NCI-H187 treated with DMSO at 0.1 percent for 48 hours (cell line): ENCODE measurements around the gene BPIFA1.

Experiments
- DNase-seq: peaks from one replicate; lab custom pipeline; 2025; lab: John Stamatoyannopoulos, UW

BPIFA1 gene

GRCh38 chr20:33239979-33240736 lies 4.4 kb downstream of the BPIFA1 start:
- no peak for DNase-seq

GRCh38 chr20:33240923-33241322 lies 5.1 kb downstream of the BPIFA1 start:
- DNase-seq = no peak

DNA sequence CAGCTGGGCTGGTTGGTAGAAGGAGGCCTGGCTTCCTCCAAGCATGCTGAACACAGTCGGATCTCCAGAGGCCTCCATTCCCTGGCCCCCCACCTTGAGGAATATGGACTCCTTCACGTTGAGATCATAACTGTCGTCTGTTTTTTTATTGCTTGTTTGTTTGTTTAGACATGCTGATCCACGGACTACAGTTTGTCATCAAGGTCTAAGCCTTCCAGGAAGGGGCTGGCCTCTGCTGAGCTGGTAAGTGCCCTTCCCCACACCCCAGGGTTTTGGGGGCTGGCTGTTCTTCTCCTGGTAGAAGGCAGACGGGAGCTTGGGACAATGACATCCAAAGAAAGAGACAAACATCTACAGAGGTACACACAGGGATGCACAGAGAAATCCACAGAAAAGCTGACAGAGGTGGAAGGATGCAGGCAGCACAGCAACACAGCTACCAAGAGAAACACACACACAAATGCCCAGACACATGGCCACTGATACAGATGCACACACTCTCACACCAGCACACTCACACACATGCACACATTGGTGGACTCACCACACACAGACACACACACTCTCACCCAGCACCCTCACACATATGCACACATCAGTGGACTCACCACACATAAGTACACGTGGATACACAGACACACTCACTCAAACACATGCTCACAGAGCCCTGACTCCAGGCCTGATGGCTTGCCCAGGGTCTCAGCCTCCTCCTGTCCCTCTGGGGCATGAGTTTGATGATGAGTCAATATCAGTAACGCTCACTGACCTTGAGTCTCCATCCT lies 6.7 kb downstream of the BPIFA1 start:
- no peak for DNase-seq

GRCh38 chr20:33246077-33246476 lies 10.3 kb downstream of the BPIFA1 start:
- no peak for DNase-seq

DNA sequence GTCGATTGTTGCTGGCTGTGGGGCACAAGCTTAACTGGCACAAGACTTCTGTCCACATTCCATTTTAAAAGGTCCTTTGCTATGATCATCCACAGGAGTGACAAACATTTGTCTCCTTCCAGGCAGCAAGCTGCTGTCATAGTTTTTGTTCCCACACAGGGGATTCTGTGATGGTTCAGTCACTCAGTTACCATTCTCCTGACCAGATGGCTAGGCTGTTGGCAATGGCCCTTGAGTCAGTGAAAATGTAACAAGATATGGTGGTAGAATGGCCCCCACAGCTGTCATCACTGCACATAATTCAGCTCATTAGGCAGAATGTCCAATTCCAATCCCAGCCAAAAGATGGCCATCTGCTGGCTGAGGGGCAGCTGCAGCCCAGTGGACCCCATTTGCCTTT lies 13.7 kb downstream of the BPIFA1 start:
- DNase-seq = no peak

GRCh38 chr20:33250666-33251065 lies 14.9 kb downstream of the BPIFA1 start:
- DNase-seq = no peak

DNA sequence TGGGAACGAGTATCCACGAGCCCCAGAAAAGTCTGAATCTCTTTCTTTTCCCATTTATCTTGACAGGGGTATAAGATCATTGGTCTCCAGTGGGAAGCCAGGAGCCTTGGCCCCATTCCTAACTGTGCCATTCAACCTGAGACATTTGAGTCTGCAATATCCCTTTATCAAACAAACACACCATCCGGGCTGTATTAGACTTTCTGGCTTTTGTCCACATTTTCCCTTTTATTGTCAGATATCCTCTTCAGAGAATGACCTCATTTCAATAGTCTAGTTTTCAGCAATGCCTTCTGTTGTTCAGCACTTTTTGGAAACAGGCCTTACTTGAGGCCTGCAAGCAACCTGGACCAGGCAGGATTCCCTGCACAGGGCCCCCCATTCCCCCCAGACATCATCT lies 15.7 kb downstream of the BPIFA1 start:
- DNase-seq = no peak

DNA sequence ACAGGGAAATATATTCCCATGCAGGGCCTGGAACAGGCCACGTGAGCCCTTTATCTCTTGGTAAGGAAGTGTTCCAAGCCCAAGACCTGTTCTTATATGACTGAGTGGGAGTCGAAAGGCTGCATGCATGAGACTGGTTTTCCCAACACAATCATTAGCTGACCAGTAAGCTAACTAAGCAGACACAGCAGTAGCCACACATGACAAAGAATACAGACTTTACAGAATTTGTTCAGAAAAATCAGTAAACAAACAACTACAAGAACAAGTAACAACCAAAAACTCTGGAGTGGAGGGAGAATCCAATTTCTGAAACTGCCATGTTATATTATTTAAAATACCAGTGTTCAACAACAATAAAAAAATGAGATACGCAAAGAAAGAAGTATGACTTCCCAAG lies 16.7 kb downstream of the BPIFA1 start:
- DNase-seq = no peak

DNA sequence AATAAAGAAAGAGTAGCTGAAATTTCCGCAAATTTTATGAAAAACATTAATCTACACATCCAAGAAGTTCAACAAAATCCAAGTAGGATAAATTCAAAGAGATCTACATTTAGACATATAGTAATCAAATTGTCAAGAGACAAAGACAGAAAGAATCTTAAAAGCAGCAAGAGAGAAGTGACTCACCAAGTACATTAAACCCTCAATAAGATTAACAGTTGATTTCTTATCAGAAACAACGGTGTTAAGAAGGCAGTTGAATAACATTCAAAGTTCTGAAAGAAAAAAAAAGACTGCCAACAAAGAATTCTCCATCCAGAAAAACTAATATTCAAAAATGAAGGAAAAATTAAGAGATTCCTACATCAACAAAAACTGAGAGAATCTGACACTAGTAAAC lies 19.2 kb downstream of the BPIFA1 start:
- DNase-seq = no peak

- no peak for DNase-seq
Measured at GRCh38 chr20:33257237-33257636, 21.4 kb downstream of the BPIFA1 start.

- DNase-seq = no peak
Measured at GRCh38 chr20:33259371-33259770, 23.6 kb downstream of the BPIFA1 start.

DNA sequence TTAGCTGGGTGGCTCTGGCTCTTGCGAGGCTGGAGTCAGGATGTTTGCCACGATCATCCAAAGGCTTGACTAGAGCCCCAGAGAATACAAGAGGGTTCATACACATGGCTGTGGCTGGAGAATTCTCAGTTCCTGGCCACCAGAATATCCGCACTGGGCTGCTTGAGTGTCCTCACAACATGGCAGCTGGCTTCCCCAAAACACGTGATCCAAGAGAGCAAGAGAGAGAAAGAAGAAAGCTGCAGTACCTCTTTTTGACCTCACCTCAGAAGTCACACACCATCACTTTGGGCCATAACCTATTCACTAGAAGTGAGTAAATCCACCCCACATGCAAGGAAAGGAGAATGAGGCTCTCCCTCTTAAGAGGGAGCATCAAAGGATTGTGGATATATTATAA lies 25.7 kb downstream of the BPIFA1 start:
- no peak for DNase-seq

GRCh38 chr20:33262658-33263065 lies 26.9 kb downstream of the BPIFA1 start:
- DNase-seq = no peak

GRCh38 chr20:33263784-33264183 lies 28.0 kb downstream of the BPIFA1 start:
- DNase-seq = no peak

- no peak for DNase-seq
Measured at GRCh38 chr20:33267701-33268100, 31.9 kb downstream of the BPIFA1 start.

- DNase-seq = no peak
Measured at GRCh38 chr20:33272155-33272873, 36.5 kb downstream of the BPIFA1 start.

- no peak for DNase-seq
Measured at GRCh38 chr20:33273117-33273851, 37.5 kb downstream of the BPIFA1 start.

- no peak for DNase-seq
Measured at GRCh38 chr20:33275215-33275614, 39.4 kb downstream of the BPIFA1 start.

DNA sequence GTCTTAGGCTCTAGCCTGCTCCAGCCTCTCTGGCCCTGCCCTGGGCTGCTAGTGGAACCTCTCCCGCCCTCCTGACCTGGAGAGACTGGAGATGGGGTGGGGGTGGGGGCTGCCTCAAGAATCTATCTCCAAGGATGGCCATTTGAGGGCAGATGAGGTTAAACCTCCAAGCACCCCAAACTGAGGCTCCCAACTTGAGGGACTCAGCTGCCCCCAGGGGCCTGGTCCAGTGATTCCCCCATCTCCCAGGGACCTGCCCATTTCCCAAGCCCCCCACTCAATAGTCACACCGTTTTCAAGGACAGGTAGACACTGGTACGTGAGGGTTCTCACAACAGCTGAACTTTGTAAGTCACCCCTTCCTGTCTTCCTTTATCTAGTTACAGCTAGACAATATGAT lies 40.1 kb downstream of the BPIFA1 start:
- DNase-seq = no peak

DNA sequence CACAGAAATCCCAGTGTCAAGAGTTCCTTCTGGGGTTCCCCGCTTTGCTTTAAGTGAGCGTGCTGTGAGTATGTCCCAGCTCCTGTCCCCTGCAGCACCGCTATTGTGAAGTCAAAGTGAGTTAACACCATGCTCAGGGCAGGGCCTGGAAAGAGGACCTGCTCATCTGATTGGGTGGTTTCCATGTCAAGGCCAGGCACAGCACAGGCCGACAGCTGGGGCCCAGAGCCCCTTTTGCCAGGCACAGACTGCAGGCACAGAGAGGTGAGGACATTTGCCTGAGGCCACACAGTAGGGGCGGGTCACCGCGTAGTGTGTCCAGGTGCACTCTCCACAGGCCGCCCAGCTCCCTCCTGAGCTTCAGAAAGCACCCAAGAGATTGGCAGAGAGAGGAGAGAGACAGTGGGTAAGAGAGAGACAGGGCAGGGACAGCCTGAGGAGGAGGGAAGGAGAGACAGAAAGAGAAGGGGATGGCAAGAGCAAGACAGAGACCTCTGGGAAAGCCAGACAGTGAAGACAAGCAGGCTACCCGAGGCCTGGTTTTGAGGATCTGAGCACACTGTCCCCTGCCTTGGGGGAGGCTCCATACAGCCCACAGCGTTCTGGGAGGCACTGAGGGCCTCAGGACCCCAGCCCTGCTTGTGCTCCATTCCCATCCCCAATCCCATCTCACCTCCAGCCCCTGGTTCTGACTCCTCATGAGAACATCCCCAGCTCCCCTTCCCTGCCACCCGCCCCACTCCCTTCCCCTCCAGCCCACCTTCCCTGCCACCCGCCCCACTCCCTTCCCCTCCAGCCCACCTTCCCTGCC lies 40.7 kb downstream of the BPIFA1 start:
- no peak for DNase-seq
